Endothelial cell of umbilical vein (primary cell): Measurements from ENCODE around the gene TSPAN14. TPM values are rescaled to one million over a fixed set of nuclear protein-coding genes. Genes with fewer than 3 reads are reported as not detected.
A peak's percentile ranks its signal among the peaks of the same experiment; 100 is the strongest.

Experiments used
- BruUV-seq: library from RNA; stranded (reverse); fragments of 400-500 nt; replicated peaks from 2 replicates; lab custom pipeline; 2021; lab: Mats Ljungman, UMichigan
- CTCF ChIA-PET: fragments of 300-600, 350-600 bp; sonication (Branson Sonifier 250); formaldehyde crosslinking; loops from one replicate; lab custom pipeline; 2021; ENCODE audit warnings: antibody characterized with exemption, inconsistent platforms; lab: Charles Lee
- POLR2A ChIA-PET: fragments of 300-600, 350-600 bp; sonication (Branson Sonifier 250); formaldehyde crosslinking; loops from one replicate; lab custom pipeline; 2021; ENCODE audit warnings: antibody characterized with exemption, inconsistent platforms; lab: Charles Lee
- DNase-seq: peaks from one replicate; pipeline ENCODE4 v3.0.0-alpha.2; 2011; ENCODE audit warnings: low read depth, low spot score
- FAIRE-seq: peaks from 2 replicates; lab custom pipeline; 2011; peaks lifted over from hg19 to GRCh38; lab: Jason Lieb, UNC
- H2AFZ ChIP-seq: 2 replicates; pipeline ENCODE4 v1.6.0; 2012; ENCODE audit warnings: low read depth, low read length, control low read depth, inconsistent platforms
- H3K27ac ChIP-seq: 2 replicates; pipeline ENCODE4 v1.5.1; 2011; ENCODE audit warnings: low read depth, mild to moderate bottlenecking, control low read depth, low read length, moderate library complexity; ENCODE audit not compliant: insufficient read depth
- H3K27me3 ChIP-seq, 2 experiments: 2 replicates each; pipeline versions ENCODE4 v1.6.0 to v1.6.1; 2011; ENCODE audit warnings: low read length in 2 of 2, mixed read lengths in 1 of 2; ENCODE audit not compliant: control insufficient read depth in 2 of 2, insufficient read depth in 2 of 2
- H3K36me3 ChIP-seq, 2 experiments: 2 replicates in 1 of 2; 3 replicates in 1 of 2; pipeline ENCODE4 v1.5.1; 2011; ENCODE audit warnings: low read length in 2 of 2, mild to moderate bottlenecking in 1 of 2, moderate library complexity in 1 of 2; ENCODE audit not compliant: control insufficient read depth in 2 of 2, insufficient read depth in 2 of 2; ENCODE audit errors: extremely low read depth in 1 of 2
- H3K4me1 ChIP-seq: 3 replicates; pipeline ENCODE4 v1.5.1; 2011; ENCODE audit warnings: mild to moderate bottlenecking, low read length; ENCODE audit not compliant: control insufficient read depth, insufficient read depth; ENCODE audit errors: extremely low read depth
- H3K4me2 ChIP-seq: 2 replicates; pipeline ENCODE4 v1.6.1; 2011; ENCODE audit warnings: low read length, control low read depth, mixed read lengths; ENCODE audit not compliant: insufficient read depth
- H3K4me3 ChIP-seq, 3 experiments: fragments of 200-600 bp in 1 of 3; sonication (generic), shearing (Covaris generic) in 1 of 3; replicated peaks in 1 of 3; 2 replicates each; pipeline ENCODE4 v1.5.1; 2011 to 2016; ENCODE audit warnings: control low read depth in 3 of 3, low read length in 3 of 3, mild to moderate bottlenecking in 2 of 3, inconsistent platforms in 1 of 3, low read depth in 1 of 3, moderate library complexity in 1 of 3; ENCODE audit not compliant: insufficient read depth in 1 of 3
- H3K79me2 ChIP-seq: 2 replicates; pipeline ENCODE4 v1.6.0; 2012; ENCODE audit warnings: low read length, inconsistent platforms; ENCODE audit not compliant: control insufficient read depth, insufficient read depth
- H3K9ac ChIP-seq: replicated peaks from 2 replicates; pipeline ENCODE3; 2011; ENCODE audit warnings: low read length, control low read depth; ENCODE audit not compliant: insufficient read depth; ENCODE audit errors: extremely low read depth
- H3K9me1 ChIP-seq: replicated peaks from 3 replicates; pipeline ENCODE4 v1.6.0; 2011; ENCODE audit warnings: mild to moderate bottlenecking, low read length; ENCODE audit not compliant: control insufficient read depth, insufficient read depth; ENCODE audit errors: extremely low read depth
- H3K9me3 ChIP-seq: replicated peaks from 2 replicates; pipeline ENCODE4 v1.5.1; 2012; ENCODE audit warnings: low read length, inconsistent platforms; ENCODE audit not compliant: control insufficient read depth, insufficient read depth
- H4K20me1 ChIP-seq: replicated peaks from 2 replicates; pipeline ENCODE3; 2011; ENCODE audit warnings: mild to moderate bottlenecking, low read length; ENCODE audit not compliant: control insufficient read depth, insufficient read depth; ENCODE audit errors: extremely low read depth
- CTCF ChIP-seq, 2 donors: IDR thresholded peaks; 1 replicate in 1 of 2; 2 replicates in 1 of 2; pipeline ENCODE4 v1.5.1; 2011; ENCODE audit warnings: low read length in 2 of 2, mild to moderate bottlenecking in 2 of 2, moderate library complexity in 2 of 2, control low read depth in 1 of 2, inconsistent platforms in 1 of 2, low read depth in 1 of 2; ENCODE audit not compliant: insufficient read depth in 1 of 2; ENCODE audit errors: extremely low read depth in 1 of 2
- EZH2 ChIP-seq: IDR thresholded peaks from 2 replicates; pipeline ENCODE4 v1.6.1; 2012; ENCODE audit warnings: borderline replicate concordance, low read depth, mild to moderate bottlenecking, moderate library complexity, low read length, inconsistent platforms; ENCODE audit not compliant: severe bottlenecking
- FOS ChIP-seq: IDR thresholded peaks from 2 replicates; pipeline ENCODE4 v1.6.1; 2011; ENCODE audit warnings: mild to moderate bottlenecking, low read length, moderate library complexity, borderline replicate concordance; ENCODE audit not compliant: insufficient read depth
- GATA2 ChIP-seq: IDR thresholded peaks from 2 replicates; pipeline ENCODE4 v1.7.0; 2011; ENCODE audit warnings: low read depth, mild to moderate bottlenecking, moderate library complexity, mixed read lengths, low read length; ENCODE audit not compliant: insufficient read length, insufficient read depth
- JUN ChIP-seq: IDR thresholded peaks from 2 replicates; pipeline ENCODE4 v1.6.1; 2011; ENCODE audit warnings: borderline replicate concordance, low read depth; ENCODE audit not compliant: insufficient read length, insufficient read depth
- MAX ChIP-seq: IDR thresholded peaks from 2 replicates; pipeline ENCODE4 v1.6.1; 2011; ENCODE audit not compliant: insufficient read depth, insufficient read length
- MYC ChIP-seq: IDR thresholded peaks from one replicate; pipeline ENCODE4 v1.6.1; 2011; ENCODE audit warnings: mild to moderate bottlenecking, low read depth, low read length
- POLR2A ChIP-seq: IDR thresholded peaks from 2 replicates; pipeline ENCODE4 v1.6.1; 2012; ENCODE audit warnings: low read depth, mild to moderate bottlenecking, control low read depth, low read length
- POLR2AphosphoS5 ChIP-seq: IDR thresholded peaks from 2 replicates; pipeline ENCODE4 v1.6.1; 2012; ENCODE audit warnings: low read depth, mild to moderate bottlenecking, control low read depth, low read length, moderate library complexity; ENCODE audit not compliant: insufficient read depth
- dilution Hi-C: fragments of 300-500 bp; cut with MboI; formaldehyde crosslinking; loops from one replicate; pipeline ENCODE4 v1.15.0; 2019; ENCODE audit warnings: low sequenced_read_pairs; ENCODE audit not compliant: extremely low pct_ligation_motif_present
- intact Hi-C: fragments of 100-400 bp; cut with micrococcal nuclease; formaldehyde crosslinking; loops from one replicate; pipeline ENCODE4 v1.10.0; 2022
- polyA plus RNA-seq, 4 experiments: library from polyadenylated mRNA; depleted of rRNA in 3 of 4; stranded (reverse) in 3 of 4; unstranded in 1 of 4; fragments of >200 nt; gene quantifications; 2 replicates each; pipeline versions ENCODE4 v1.2.1 to v1.2.3, GENCODE V29; 2011 to 2012; ENCODE audit warnings: missing spikeins in 1 of 4
- total RNA-seq: library from RNA; stranded (reverse); gene quantifications from 2 replicates; pipeline ENCODE4 v1.2.3, GENCODE V29; 2021

Gene TSPAN14
- total and polyA plus RNA-seq, 2 donors (not counting 3 experiments of a cell fraction or from before 2014, with no cell fraction given): 210 to 242 TPM

DNA sequence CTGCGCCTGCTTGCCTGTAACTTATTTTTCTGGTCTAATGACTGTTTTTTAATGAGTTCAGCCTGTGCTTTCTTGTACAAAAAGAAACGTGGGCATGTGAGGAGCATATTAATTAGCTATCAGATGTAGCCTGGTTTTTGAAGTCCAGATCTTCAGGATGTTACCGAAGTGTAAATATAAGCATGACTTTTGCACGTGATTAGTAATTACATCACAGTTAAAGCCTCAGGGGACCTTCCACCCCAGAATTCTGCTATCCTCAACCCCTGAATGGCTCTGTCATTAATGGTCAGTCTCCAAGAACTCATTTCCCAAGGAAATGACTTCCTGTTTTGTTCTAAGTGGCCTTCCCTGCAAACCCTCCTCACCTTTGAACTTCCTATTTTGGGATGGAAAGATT, 47.9 kb upstream of the TSPAN14 start:
- Histone ChIP-seq H3K36me3 (no peaks in the 10 kb centered on the region), H3K27me3 (no peaks in the 10 kb centered on the region), H3K4me2 (no peak overlapping the region), H3K4me1 (peaks cover 21% of the 10 kb centered on the region), H3K27ac (no peak overlapping the region), H3K9ac (no peak overlapping the region), H4K20me1 (no peaks in the 10 kb centered on the region), H3K79me2 (peaks cover 28% of the 10 kb centered on the region), H2AFZ (no peak overlapping the region), H3K9me3 (no peaks in the 10 kb centered on the region), H3K9me1 (no peaks in the 10 kb centered on the region), H3K4me3 (no peak overlapping the region)
- intact Hi-C loops: no loop called here
- TF ChIP-seq CTCF (IDR thresholded peaks at IDR 0.05; ENCODE audit: extremely low read depth in 1 of 2, insufficient read depth in 1 of 2, low read depth in 1 of 2, low read length in 2 of 2): no peak
- no peak for TF ChIP-seq EZH2
- no peak for TF ChIP-seq FOS
- TF ChIP-seq MYC: no peak
- TF ChIP-seq POLR2A: no peak
- TF ChIP-seq JUN: no peak
- no peak for TF ChIP-seq POLR2AphosphoS5
- no peak for TF ChIP-seq GATA2
- no peak for TF ChIP-seq MAX
- FAIRE-seq (no peak), DNase-seq (peak; percentile 34)
- dilution Hi-C loops: no loop called here
- POLR2A ChIA-PET: no interaction called here
- CTCF ChIA-PET: interaction anchor here (1.0 to 1.2 kb wide), 6 partner anchors 10 to 190 kb away, joined by 3 to 4 read pairs (median 3); no protein-coding TSS in a partner anchor
- BruUV-seq: no TSS peak
